ENCODE data around the gene CCNB2.

DNA sequence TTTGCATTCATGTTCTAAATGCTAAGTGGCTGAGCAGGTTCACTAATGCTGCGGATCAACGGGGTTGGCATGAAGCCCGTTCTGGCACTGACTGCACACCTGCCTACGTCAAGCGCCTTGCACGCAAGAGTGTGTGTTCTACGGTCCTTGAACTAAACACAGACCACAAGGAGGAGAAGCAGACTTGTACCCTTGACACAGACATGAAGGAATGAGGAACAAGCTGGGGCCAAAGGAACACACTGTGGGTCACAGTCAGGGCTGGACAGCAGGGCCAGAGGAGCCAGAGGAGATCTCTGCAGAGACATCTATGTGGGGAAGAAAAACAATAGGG lies 53.7 kb downstream of the CCNB2 start:
- peak; percentile 38 for TF ChIP-seq POLR2AphosphoS5 (IDR thresholded peaks at IDR 0.05)
- TF ChIP-seq, protein P1, sequence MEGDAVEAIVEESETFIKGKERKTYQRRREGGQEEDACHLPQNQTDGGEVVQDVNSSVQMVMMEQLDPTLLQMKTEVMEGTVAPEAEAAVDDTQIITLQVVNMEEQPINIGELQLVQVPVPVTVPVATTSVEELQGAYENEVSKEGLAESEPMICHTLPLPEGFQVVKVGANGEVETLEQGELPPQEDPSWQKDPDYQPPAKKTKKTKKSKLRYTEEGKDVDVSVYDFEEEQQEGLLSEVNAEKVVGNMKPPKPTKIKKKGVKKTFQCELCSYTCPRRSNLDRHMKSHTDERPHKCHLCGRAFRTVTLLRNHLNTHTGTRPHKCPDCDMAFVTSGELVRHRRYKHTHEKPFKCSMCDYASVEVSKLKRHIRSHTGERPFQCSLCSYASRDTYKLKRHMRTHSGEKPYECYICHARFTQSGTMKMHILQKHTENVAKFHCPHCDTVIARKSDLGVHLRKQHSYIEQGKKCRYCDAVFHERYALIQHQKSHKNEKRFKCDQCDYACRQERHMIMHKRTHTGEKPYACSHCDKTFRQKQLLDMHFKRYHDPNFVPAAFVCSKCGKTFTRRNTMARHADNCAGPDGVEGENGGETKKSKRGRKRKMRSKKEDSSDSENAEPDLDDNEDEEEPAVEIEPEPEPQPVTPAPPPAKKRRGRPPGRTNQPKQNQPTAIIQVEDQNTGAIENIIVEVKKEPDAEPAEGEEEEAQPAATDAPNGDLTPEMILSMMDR (IDR thresholded peaks at IDR 0.05): no peak
- no peak for TF ChIP-seq POLR2A (IDR thresholded peaks at IDR 0.05)
